ENCODE measurements around the gene ERCC8. TPM values are rescaled to one million over a fixed set of nuclear protein-coding genes. Genes with fewer than 3 reads are reported as not detected.

Gene ERCC8
- total and polyA plus RNA-seq, 2 of the 13 experiments (the other 11 are each of a cell fraction or from before 2014, with no cell fraction given): 24.4 to 35.2 TPM

GRCh38 chr5:60843936-60844905, 100.6 kb downstream of the ERCC8 start, which contains the start of gene ELOVL7 (continued):
- TF ChIP-seq ZNF589 (CRISPR knock-in tag; conservative IDR thresholded peaks at IDR 0.05): peak; percentile 70; the same call in 1 of the 2 replicates
- TF ChIP-seq, protein P1, sequence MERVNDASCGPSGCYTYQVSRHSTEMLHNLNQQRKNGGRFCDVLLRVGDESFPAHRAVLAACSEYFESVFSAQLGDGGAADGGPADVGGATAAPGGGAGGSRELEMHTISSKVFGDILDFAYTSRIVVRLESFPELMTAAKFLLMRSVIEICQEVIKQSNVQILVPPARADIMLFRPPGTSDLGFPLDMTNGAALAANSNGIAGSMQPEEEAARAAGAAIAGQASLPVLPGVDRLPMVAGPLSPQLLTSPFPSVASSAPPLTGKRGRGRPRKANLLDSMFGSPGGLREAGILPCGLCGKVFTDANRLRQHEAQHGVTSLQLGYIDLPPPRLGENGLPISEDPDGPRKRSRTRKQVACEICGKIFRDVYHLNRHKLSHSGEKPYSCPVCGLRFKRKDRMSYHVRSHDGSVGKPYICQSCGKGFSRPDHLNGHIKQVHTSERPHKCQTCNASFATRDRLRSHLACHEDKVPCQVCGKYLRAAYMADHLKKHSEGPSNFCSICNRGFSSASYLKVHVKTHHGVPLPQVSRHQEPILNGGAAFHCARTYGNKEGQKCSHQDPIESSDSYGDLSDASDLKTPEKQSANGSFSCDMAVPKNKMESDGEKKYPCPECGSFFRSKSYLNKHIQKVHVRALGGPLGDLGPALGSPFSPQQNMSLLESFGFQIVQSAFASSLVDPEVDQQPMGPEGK (CRISPR knock-in tag; IDR thresholded peaks at IDR 0.05): 0 out of 2 replicates have a peak, but pooled peaks have one; percentile 6
- peak; percentile 30; the same call in 1 of the 2 replicates for TF ChIP-seq HDAC1 (CRISPR knock-in tag; IDR thresholded peaks at IDR 0.05)
- peak; percentile 66 for TF ChIP-seq ZNF770 (CRISPR knock-in tag; IDR thresholded peaks at IDR 0.05)
- no peak for TF ChIP-seq MAFG (CRISPR knock-in tag; IDR thresholded peaks at IDR 0.05)
- TF ChIP-seq, protein P2, sequence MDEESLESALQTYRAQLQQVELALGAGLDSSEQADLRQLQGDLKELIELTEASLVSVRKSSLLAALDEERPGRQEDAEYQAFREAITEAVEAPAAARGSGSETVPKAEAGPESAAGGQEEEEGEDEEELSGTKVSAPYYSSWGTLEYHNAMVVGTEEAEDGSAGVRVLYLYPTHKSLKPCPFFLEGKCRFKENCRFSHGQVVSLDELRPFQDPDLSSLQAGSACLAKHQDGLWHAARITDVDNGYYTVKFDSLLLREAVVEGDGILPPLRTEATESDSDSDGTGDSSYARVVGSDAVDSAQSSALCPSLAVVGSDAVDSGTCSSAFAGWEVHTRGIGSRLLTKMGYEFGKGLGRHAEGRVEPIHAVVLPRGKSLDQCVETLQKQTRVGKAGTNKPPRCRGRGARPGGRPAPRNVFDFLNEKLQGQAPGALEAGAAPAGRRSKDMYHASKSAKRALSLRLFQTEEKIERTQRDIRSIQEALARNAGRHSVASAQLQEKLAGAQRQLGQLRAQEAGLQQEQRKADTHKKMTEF (CRISPR knock-in tag; IDR thresholded peaks at IDR 0.05): 0 out of 2 replicates have a peak, but pooled peaks have one; percentile 29
- 0 out of 2 replicates have a peak, but pooled peaks have one; percentile 29 for TF ChIP-seq HIC2 (CRISPR knock-in tag; IDR thresholded peaks at IDR 0.05; ENCODE audit: low read depth)
- TF ChIP-seq CEBPB (IDR thresholded peaks at IDR 0.05; ENCODE audit: borderline replicate concordance, low read depth, low read length): no peak
- TF ChIP-seq ZMYM3 (CRISPR knock-in tag; IDR thresholded peaks at IDR 0.05): no peak
- no peak for TF ChIP-seq ZNF646 (CRISPR knock-in tag; IDR thresholded peaks at IDR 0.05)
- TF ChIP-seq ARNT2 (CRISPR knock-in tag; IDR thresholded peaks at IDR 0.05; ENCODE audit: low read depth): peak; percentile 61; the same call in 1 of the 2 replicates
